ENCODE results near the gene POU2F1.

Gene POU2F1

GRCh38 chr1:167190747-167191237, 29.9 kb upstream of the POU2F1 start:
- Histone ChIP-seq H3K27ac (ENCODE audit: extremely low read depth, low read depth, low read length) (no peak overlapping the region), H3K9me3 (ENCODE audit: control insufficient read depth, insufficient read depth, low read depth, low read length) (no peaks in the 10 kb centered on the region), H3K4me1 (ENCODE audit: control insufficient read depth, insufficient read depth, low read length) (no peaks in the 10 kb centered on the region), H3K36me3 (ENCODE audit: control insufficient read depth in 2 of 2, insufficient read depth in 1 of 2, low read length in 2 of 2) (no peaks in the 10 kb centered on the region), H3K4me3 (ENCODE audit: low read depth, low read length) (no peak overlapping the region)
- TF ChIP-seq ZNF707 (tag by site-specific recombination; IDR thresholded peaks at IDR 0.05): no peak
- no peak for TF ChIP-seq ZNF837 (tag by site-specific recombination; IDR thresholded peaks at IDR 0.05)
- TF ChIP-seq SCRT2 (tag by site-specific recombination; IDR thresholded peaks at IDR 0.05): no peak
- no peak for TF ChIP-seq GLIS1 (tag by site-specific recombination; IDR thresholded peaks at IDR 0.05)
- TF ChIP-seq BCL11A (tag by site-specific recombination; IDR thresholded peaks at IDR 0.05; ENCODE audit: low read depth): no peak
- TF ChIP-seq ZNF701 (tag by site-specific recombination; IDR thresholded peaks at IDR 0.05): no peak
- no peak for TF ChIP-seq ZNF10 (tag by site-specific recombination; IDR thresholded peaks at IDR 0.05)
- TF ChIP-seq ZNF626 (tag by site-specific recombination; IDR thresholded peaks at IDR 0.05): no peak
- TF ChIP-seq YY1 (tag by site-specific recombination; IDR thresholded peaks at IDR 0.05): no peak
- TF ChIP-seq ZNF169 (tag by site-specific recombination; IDR thresholded peaks at IDR 0.05): no peak
- TF ChIP-seq ZNF24 (tag by site-specific recombination; IDR thresholded peaks at IDR 0.05): no peak
- no peak for TF ChIP-seq ZNF670 (tag by site-specific recombination; IDR thresholded peaks at IDR 0.05; ENCODE audit: low read depth)
- no peak for TF ChIP-seq ZNF76 (tag by site-specific recombination; IDR thresholded peaks at IDR 0.05; ENCODE audit: borderline replicate concordance, low read depth)
- TF ChIP-seq EGR2 (tag by site-specific recombination; IDR thresholded peaks at IDR 0.05; ENCODE audit: low read depth): no peak
- POLR2A ChIA-PET: interaction anchor here (1.1 kb wide), 1 partner anchor 29 kb away, joined by 3 read pairs; no protein-coding TSS in a partner anchor
- CTCF ChIA-PET: interaction anchor here (0.7 kb wide), 1 partner anchor 26 kb away, joined by 5 read pairs; no protein-coding TSS in a partner anchor

GRCh38 chr1:167191958-167192357, 28.7 kb upstream of the POU2F1 start:
- POLR2A ChIA-PET: no interaction called here

More at GRCh38 chr1:167191958-167192357, 28.7 kb upstream of the POU2F1 start:
- Histone ChIP-seq H3K4me1 (ENCODE audit: control insufficient read depth, insufficient read depth, low read length) (no peaks in the 10 kb centered on the region), H3K4me3 (ENCODE audit: low read depth, low read length) (no peak overlapping the region), H3K27ac (ENCODE audit: extremely low read depth, low read depth, low read length) (no peak overlapping the region), H3K36me3 (ENCODE audit: control insufficient read depth in 2 of 2, insufficient read depth in 1 of 2, low read length in 2 of 2) (no peaks in the 10 kb centered on the region), H3K9me3 (ENCODE audit: control insufficient read depth, insufficient read depth, low read depth, low read length) (no peaks in the 10 kb centered on the region)
- CTCF ChIA-PET: no interaction called here
- TF ChIP-seq ZNF521 (tag by site-specific recombination; IDR thresholded peaks at IDR 0.05) (no peak), ZNF138 (tag by site-specific recombination; IDR thresholded peaks at IDR 0.05; ENCODE audit: borderline replicate concordance) (no peak), KLF17 (tag by site-specific recombination; IDR thresholded peaks at IDR 0.05) (no peak), HOXC10 (CRISPR knock-in tag; IDR thresholded peaks at IDR 0.05) (no peak), ZNF529 (tag by site-specific recombination; IDR thresholded peaks at IDR 0.05; ENCODE audit: insufficient replicate concordance) (no peak), MZF1 (tag by site-specific recombination; IDR thresholded peaks at IDR 0.05; ENCODE audit: borderline replicate concordance) (no peak), ZNF18 (tag by site-specific recombination; IDR thresholded peaks at IDR 0.05) (no peak), ZNF416 (tag by site-specific recombination; IDR thresholded peaks at IDR 0.05) (no peak), ZNF561 (tag by site-specific recombination; IDR thresholded peaks at IDR 0.05; ENCODE audit: borderline replicate concordance) (no peak), ZFP69B (tag by site-specific recombination; IDR thresholded peaks at IDR 0.05) (no peak), ZNF558 (tag by site-specific recombination; IDR thresholded peaks at IDR 0.05) (no peak), ZNF37A (tag by site-specific recombination; IDR thresholded peaks at IDR 0.05) (no peak)
- TF ChIP-seq, protein P1, sequence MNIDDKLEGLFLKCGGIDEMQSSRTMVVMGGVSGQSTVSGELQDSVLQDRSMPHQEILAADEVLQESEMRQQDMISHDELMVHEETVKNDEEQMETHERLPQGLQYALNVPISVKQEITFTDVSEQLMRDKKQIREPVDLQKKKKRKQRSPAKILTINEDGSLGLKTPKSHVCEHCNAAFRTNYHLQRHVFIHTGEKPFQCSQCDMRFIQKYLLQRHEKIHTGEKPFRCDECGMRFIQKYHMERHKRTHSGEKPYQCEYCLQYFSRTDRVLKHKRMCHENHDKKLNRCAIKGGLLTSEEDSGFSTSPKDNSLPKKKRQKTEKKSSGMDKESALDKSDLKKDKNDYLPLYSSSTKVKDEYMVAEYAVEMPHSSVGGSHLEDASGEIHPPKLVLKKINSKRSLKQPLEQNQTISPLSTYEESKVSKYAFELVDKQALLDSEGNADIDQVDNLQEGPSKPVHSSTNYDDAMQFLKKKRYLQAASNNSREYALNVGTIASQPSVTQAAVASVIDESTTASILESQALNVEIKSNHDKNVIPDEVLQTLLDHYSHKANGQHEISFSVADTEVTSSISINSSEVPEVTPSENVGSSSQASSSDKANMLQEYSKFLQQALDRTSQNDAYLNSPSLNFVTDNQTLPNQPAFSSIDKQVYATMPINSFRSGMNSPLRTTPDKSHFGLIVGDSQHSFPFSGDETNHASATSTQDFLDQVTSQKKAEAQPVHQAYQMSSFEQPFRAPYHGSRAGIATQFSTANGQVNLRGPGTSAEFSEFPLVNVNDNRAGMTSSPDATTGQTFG (tag by site-specific recombination; IDR thresholded peaks at IDR 0.05; ENCODE audit: borderline replicate concordance): no peak
- TF ChIP-seq, protein P2, sequence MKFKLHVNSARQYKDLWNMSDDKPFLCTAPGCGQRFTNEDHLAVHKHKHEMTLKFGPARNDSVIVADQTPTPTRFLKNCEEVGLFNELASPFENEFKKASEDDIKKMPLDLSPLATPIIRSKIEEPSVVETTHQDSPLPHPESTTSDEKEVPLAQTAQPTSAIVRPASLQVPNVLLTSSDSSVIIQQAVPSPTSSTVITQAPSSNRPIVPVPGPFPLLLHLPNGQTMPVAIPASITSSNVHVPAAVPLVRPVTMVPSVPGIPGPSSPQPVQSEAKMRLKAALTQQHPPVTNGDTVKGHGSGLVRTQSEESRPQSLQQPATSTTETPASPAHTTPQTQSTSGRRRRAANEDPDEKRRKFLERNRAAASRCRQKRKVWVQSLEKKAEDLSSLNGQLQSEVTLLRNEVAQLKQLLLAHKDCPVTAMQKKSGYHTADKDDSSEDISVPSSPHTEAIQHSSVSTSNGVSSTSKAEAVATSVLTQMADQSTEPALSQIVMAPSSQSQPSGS (tag by site-specific recombination; IDR thresholded peaks at IDR 0.05; ENCODE audit: low read depth): no peak

Measured in HEK293 (cell line).